ENCODE results near the gene ZMIZ1. TPM values are rescaled to one million over a fixed set of nuclear protein-coding genes. Genes with fewer than 3 reads are reported as not detected.
A peak's percentile ranks its signal among the peaks of the same experiment; 100 is the strongest.

The ZMIZ1 gene
- total RNA-seq, 1 donor from 2014 or later, result 93.9 TPM

DNA sequence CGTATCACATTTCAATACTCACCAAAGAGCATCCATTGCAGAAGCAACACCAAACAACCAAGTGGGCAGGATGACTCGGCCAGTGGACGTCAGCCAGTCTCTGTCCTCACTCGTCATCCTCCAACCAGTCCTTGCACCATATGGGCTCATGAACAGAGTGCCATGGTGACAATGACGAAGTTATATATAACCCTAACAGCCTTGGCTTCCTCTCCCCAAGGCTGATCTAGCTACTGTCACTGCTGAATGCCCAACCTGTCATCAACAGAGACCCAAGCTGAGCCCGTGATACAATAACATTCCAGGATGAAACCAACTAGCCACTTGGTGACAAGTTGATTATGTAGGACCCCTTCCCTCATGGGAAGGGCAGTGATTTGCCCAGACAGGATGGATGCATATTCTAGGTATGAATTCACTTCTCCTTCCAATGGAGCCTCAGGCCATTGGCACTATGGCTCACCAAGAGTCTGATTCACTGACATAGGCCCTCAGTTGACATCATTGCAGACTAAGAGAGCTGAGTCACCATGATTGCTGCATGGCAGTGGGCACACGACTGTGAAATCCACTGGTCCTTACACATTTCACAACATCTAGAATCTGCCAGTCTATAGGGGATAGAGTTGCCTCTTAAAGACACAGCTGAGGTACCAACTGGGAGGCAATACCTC lies 252.2 kb downstream of the ZMIZ1 start:
- TF ChIP-seq, protein P1, sequence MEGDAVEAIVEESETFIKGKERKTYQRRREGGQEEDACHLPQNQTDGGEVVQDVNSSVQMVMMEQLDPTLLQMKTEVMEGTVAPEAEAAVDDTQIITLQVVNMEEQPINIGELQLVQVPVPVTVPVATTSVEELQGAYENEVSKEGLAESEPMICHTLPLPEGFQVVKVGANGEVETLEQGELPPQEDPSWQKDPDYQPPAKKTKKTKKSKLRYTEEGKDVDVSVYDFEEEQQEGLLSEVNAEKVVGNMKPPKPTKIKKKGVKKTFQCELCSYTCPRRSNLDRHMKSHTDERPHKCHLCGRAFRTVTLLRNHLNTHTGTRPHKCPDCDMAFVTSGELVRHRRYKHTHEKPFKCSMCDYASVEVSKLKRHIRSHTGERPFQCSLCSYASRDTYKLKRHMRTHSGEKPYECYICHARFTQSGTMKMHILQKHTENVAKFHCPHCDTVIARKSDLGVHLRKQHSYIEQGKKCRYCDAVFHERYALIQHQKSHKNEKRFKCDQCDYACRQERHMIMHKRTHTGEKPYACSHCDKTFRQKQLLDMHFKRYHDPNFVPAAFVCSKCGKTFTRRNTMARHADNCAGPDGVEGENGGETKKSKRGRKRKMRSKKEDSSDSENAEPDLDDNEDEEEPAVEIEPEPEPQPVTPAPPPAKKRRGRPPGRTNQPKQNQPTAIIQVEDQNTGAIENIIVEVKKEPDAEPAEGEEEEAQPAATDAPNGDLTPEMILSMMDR (IDR thresholded peaks at IDR 0.05), result no peak
- H3K36me3 Mint-ChIP-seq (ENCODE audit: low read depth), result no peaks in the 10 kb centered on the region
- no peak overlapping the region for H3K4me3 Mint-ChIP-seq
- H3K27me3 Mint-ChIP-seq, result no peaks in the 10 kb centered on the region
- DNase-seq (no peak), ATAC-seq (ENCODE audit: low read depth) (peak; percentile 11)
- no peaks in the 10 kb centered on the region for H3K9me3 Mint-ChIP-seq
- POLR2A ChIA-PET, result interaction anchor here (0.6 to 2.0 kb wide), 4 partner anchors 10 to 76 kb away, joined by 3 to 6 read pairs (median 4); no protein-coding TSS in a partner anchor
- intact Hi-C loops (cut with micrococcal nuclease), result no loop called here
- no peak overlapping the region for H3K27ac Mint-ChIP-seq
- peaks cover 60% of the 10 kb centered on the region for H3K4me1 Mint-ChIP-seq
- CTCF ChIA-PET, result no interaction called here

DNA sequence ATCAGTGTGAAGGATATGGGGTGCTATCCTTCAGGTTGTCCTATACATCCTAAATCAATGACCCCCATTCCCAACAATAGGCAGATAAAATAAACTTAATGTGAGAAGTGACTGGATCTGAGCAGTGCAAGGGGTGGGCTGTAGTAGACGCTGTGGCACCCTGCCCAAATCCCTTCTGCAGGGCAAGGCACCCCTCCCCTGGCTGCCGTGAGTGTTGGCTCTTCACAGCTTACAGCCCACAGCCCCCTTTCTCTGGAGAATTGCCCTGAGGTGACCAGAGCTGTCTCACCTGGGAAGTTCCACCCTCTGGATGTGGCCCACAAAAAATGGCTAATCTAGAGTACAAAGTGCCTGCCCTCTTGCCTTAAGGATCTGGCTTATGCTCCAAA lies 252.7 kb downstream of the ZMIZ1 start:
- ATAC-seq (ENCODE audit: low read depth) (no peak), DNase-seq (no peak)
- intact Hi-C loops (cut with micrococcal nuclease), result no loop called here
- no peaks in the 10 kb centered on the region for H3K36me3 Mint-ChIP-seq (ENCODE audit: low read depth)
- ChIA-PET POLR2A (interaction anchor here (0.6 to 2.0 kb wide), 3 partner anchors 10 to 76 kb away, joined by 3 to 6 read pairs (median 4); no protein-coding TSS in a partner anchor), CTCF (no interaction called here)
- no peak overlapping the region for H3K4me3 Mint-ChIP-seq
- no peak overlapping the region for H3K27ac Mint-ChIP-seq
- no peaks in the 10 kb centered on the region for H3K9me3 Mint-ChIP-seq
- H3K27me3 Mint-ChIP-seq, result no peaks in the 10 kb centered on the region
- peaks cover 56% of the 10 kb centered on the region for H3K4me1 Mint-ChIP-seq
- TF ChIP-seq, protein P1 (IDR thresholded peaks at IDR 0.05), result no peak

DNA sequence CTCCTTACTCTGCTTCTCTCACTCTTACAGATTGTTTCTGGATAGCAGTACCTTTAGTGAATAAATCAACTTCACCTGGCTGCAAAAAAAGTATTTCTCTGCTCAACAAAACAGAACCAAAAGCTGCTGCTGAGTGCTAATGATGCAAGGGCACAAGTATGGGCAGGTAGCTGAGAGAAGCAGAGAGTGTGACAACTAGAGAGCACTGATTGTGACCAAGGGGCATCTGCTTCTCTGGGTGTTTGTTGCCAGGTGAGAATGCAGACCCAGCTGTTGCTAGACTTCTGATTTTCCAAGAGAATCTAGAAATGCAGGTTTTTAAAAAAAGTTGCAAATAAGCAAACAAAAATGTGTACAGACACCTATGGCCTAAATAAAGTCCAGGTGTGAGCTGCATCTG lies 253.2 kb downstream of the ZMIZ1 start:
- TF ChIP-seq, protein P1 (IDR thresholded peaks at IDR 0.05), result no peak
- CTCF ChIA-PET, result no interaction called here
- Mint-ChIP-seq H3K36me3 (ENCODE audit: low read depth) (no peaks in the 10 kb centered on the region), H3K9me3 (no peaks in the 10 kb centered on the region), H3K4me1 (peaks cover 51% of the 10 kb centered on the region), H3K27me3 (no peaks in the 10 kb centered on the region), H3K27ac (no peak overlapping the region), H3K4me3 (no peak overlapping the region)
- no peak for ATAC-seq (ENCODE audit: low read depth)
- POLR2A ChIA-PET, result interaction anchor here (1.6 to 2.0 kb wide), 2 partner anchors 9 to 73 kb away, joined by 4 to 6 read pairs; no protein-coding TSS in a partner anchor
- intact Hi-C loops (cut with micrococcal nuclease), result no loop called here
- DNase-seq, result no peak

DNA sequence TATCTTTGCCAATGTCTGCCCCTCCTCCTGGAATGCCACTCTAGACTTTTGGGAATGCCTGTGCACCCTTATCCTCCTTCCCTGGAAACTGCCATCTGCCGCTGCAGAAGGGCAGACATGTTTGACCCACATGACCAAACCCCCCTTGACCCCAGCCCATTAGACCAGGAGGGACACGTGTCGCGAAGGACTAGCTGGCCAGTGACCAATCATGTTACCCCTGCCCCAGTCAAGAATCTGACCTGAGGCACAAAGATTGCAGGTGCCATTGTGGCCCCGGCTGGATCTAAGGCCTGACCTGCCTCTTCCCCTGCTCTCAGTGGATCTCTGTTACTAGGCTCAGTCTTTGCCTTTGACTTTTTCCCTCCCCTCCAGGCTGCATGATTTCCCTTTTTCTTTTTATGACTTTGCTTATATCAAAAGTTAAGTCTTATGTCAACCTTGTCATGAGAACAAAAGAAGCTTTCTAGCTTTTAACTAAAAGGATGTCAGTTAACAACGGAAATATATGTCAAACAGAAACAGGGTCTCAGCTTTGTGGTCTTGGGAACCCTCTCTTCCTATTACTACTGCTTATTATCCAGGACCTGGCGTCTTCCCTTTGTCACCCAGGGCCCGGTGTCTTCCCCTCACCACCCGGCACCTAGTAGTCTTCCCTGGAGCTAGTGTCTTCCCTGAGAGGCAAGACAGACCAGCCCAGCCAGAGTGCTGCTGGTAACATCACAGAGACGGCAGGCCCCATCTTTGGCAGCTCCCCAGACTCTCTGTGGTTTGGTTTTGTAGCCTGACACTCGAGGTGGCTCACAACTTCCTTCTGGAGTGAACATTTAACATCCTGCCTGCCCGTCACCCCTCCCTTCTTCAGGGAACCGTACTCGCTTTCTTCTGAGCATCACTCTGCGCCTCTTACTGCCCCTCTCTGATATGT lies 254.1 kb downstream of the ZMIZ1 start:
- CTCF ChIA-PET, result interaction anchor here (0.6 to 0.8 kb wide), 2 partner anchors 29 to 1476 kb away, joined by 3 read pairs; no protein-coding TSS in a partner anchor

More for the DNA sequence above, 254.1 kb downstream of the ZMIZ1 start:
- Mint-ChIP-seq H3K9me3 (no peaks in the 10 kb centered on the region), H3K36me3 (ENCODE audit: low read depth) (no peaks in the 10 kb centered on the region), H3K27me3 (no peaks in the 10 kb centered on the region), H3K27ac (peak overlapping the region; percentile 38), H3K4me1 (peaks cover 42% of the 10 kb centered on the region), H3K4me3 (no peak overlapping the region)
- TF ChIP-seq, protein P1 (IDR thresholded peaks at IDR 0.05), result no peak
- DNase-seq, result no peak
- POLR2A ChIA-PET, result interaction anchor here (1.6 kb wide), 3 partner anchors 9 to 74 kb away, joined by 4 to 11 read pairs (median 4); no protein-coding TSS in a partner anchor
- peak; percentile 40 for ATAC-seq (ENCODE audit: low read depth)
- intact Hi-C loops (cut with micrococcal nuclease), result no loop called here
